GM19438 (cell line): Measurements from ENCODE around the gene AGXT.

ENCODE experiments used
- ATAC-seq: cut with Tn5 transposase; IDR thresholded peaks from one replicate; pipeline ENCODE4 v1.9.1; 2021; ENCODE audit warnings: low read depth; ENCODE audit not compliant: unreplicated experiment

The AGXT gene

DNA sequence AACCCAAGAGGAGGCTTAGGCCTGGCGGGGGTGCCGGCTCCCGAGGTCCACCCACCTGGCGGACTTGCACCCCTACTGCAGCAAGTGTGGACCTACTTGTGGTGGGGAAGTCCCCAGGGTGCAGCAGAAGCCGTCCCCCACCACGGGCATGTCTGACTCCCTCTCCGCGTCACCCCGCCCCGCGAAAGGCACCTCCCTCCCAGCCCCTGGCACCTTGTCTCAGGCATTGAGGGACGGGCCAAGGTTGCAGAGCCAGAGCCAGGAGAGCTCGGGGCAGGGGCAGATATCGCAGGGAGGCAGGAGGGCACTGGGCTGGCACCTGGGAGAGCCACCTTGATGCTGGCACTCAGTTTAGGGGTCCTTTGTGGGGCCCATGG, 56.6 kb downstream of the AGXT start:
- no peak for ATAC-seq

DNA sequence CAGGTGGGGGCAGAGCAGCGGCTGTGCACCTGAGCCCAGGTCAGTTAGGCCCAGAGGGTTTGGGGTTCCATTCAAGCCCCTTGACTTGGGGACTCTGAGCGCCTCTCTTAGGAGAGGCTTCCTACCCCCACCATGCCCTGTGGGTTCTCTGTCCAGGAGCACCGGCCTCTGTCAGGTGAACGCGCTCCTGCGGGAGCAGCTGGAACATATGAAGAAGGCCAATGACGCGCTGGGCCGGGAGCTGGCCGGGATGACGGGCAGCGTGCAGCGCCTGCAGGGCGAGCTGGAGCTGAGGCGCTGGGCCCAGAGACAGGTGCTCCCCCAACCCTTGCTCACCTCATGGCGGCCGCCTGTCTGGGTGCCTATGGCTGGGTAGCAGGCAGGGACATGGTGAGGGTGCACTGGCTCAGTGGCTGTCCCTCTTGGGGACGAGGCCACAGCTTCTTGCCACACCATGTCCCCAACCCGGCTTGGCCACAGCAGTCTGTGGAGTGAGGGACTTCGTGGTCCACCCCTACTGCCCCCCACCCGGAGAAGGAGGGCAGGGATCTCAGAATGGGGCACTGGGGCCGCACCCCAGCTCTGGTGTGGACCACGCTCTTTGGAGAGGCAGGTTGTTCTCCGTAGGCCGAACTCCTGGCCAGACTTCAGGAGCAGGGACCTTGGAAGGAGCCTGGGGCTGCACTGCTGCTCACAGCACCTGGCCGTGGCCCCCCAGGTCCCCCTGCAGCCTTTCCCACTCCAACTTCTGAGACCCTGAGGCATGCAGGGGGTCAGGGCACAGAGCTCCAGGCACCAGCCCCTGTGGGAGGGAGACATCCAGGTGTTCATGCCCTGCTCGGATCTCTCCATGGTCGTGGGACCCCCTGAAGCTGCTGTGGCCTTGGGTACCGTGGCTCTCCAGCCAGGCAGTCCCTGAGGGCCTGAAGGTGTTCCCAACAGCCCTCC, 57.2 kb downstream of the AGXT start:
- no peak for ATAC-seq

DNA sequence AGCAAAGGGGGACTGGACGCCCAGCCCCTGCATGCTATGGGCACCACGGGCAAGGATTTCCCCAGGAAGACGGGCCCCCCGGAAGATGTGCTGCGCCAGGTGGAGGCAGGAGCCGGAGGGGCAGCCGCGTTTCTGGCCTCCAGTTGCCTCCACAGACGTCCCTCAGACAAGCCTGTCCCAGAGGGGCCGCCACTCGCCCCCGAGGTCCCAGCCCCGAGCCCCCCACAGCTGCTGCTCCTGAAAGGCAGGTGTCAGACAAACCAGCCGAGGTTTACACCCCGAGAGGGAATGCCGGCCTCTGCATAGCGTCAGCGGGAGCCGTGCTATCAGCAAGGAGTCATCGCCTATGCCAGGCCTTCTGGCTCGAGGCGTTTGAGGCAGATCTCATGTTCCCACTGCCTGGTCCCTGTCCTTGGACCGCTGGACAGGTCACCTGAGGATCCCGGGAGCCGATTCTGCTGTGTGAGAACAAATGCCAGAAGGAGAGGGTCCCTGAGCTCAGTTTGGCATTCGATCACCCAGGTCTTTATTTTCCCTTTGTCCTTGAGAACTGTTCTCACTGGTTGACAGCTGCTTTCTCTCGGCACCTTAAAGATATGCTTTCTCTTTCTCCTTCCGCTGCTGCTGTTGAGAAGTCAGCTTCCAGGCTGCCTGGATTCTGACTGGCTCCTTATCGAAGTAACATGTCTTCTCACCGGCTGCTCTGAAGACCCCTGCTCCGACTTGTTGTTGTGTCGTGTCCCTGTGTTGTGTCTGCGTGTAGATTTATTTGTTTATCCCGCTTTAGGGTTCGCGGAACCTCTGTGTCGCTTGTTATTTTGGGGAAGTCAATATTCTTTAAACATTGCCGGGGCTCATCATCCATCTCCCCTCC, 58.1 kb downstream of the AGXT start:
- no peak for ATAC-seq

DNA sequence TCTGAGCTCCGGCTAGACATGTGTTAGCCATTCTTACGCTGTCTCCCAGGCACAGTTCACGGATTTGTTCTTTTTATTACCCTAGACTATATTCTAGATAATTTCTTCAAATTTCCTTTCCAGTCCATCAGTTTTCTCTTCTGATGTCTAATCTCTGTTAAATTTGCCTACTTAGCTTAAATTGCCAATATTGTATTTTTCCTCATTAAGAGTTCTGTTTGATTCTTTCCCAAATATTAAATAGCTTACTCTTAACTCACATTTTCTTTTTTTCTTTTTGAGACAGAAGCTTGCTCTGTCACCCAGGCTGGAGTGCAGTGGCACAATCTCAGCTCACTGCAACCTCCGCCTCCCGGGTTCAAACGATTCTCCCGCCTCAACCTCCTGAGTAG, 58.8 kb downstream of the AGXT start:
- ATAC-seq = no peak

DNA sequence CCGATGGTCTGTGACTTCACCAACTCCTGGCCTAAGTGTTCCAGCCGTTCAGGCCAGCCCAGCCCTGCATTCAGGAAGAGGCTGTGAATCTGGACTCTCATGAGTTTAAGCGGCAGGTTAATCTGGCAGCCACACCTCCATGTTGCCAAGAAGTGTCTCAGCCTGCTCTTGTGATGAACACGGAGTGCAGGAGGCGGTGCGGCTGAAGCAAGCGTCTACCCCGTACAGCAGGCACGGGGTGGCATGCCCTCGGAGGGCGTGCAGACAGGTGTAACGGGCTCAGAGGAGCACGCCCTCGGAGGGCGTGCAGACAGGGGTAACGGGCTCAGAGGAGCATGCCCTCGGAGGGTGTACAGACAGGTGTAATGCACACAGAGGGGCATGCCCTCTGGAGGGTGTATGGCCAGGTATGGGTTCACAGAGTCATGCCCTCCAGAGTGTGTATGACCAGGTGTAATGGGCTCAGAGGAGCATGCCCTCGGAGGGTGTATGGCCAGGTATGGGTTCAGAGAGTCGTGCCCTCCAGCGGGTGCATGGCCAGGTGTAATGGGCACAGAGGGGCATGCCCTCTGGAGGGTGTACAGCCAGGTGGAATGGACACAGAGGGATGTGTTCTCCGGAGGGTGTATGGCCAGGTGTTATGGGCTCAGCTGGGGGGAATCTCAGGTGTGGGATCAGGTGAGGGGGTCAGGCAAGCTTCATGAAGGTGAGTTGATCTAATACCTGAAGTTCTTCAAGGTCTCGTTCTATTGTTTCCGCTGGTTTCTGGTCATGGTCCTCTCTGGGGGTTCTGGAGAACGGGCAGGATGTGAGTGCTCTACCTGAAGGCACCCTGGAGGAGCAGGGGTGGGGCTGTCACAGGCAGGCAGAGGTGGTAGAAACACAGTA, 60.1 kb downstream of the AGXT start:
- no peak for ATAC-seq

DNA sequence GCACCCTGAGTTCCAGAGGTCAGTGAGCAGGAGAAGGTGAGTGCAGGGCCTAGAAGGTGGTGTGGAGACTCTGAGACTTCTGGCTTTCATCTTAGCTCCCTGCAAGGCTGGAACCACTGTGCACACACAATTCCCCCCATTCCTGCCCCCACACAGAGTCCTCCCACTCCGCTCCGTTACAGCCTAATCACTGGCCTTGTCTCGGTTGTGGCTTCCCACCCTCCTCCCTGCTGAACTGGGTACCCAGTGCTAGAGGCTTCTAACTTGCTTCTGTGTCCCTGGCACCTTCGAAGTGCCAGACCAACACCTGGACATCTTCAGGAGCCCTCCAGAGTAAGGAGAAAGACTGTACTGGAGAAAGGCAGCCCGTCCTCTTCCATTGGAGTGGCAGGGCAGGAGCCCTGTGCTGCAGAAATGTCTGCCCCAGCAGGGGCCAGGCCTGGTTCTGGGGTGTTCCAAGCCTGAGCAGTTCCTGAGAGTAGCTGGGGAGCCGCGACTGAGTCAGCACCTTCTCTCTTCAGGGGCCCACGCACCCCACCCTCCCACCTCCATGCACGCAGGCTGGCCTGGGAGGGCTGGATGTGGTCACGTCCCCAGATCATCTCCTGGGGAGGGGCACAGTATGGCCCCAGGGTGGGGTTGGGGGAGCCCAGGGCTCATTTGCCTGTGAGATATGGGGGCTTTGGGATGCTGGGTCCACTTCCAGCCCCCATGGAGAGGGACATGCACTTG, 60.9 kb downstream of the AGXT start:
- no peak for ATAC-seq
